ENCODE measurements around the gene HMX2. TPM values are rescaled to one million over a fixed set of nuclear protein-coding genes. Genes with fewer than 3 reads are reported as not detected.
A peak's percentile ranks its signal among the peaks of the same experiment; 100 is the strongest.

Gene HMX2
- total and polyA plus RNA-seq, 2 of the 13 experiments (the other 11 are each of a cell fraction or from before 2014, with no cell fraction given), result not detected

GRCh38 chr10:123143162-123143824 is 4.6 kb upstream of the HMX2 start:
- no TSS peak for BruUV-seq (replicated peaks)
- no peak for FAIRE-seq
- no peak overlapping the region for H3K9ac ChIP-seq (ENCODE audit: insufficient read depth, low read depth, low read length)
- no peak overlapping the region for H3K27ac ChIP-seq (ENCODE audit: extremely low read length, insufficient read depth, low read length)
- H3K4me3 ChIP-seq (replicated peaks in 1 of 3; ENCODE audit: insufficient read depth in 1 of 3, low read depth in 2 of 3, low read length in 3 of 3), result peak overlapping the region in 1 of 3 experiments; percentile 14; a peak in 1 of 6 replicates
- peaks cover 56% of the 10 kb centered on the region for H3K4me1 ChIP-seq (ENCODE audit: insufficient read depth, low read length)
- ChIA-PET POLR2A (no interaction called here), CTCF (ENCODE audit: low intra/inter-chr PET ratio, low total read pairs) (interaction anchor here (1.3 kb wide), 1 partner anchor 10 kb away, joined by 3 read pairs; no protein-coding TSS in a partner anchor)
- WGBS (ENCODE audit: low lambda C conversion rate), result 30% methylated on average over 30 of the region's 33 CpGs
- no peaks in the 10 kb centered on the region for H3K9me3 ChIP-seq (ENCODE audit: low read length)
- DNase-seq (ENCODE audit: low spot score), result no peak
- intact Hi-C loops (cut with micrococcal nuclease; ENCODE audit: unreplicated experiment) (no loop called here), in situ Hi-C loops (cut with HindIII; ENCODE audit: extremely low pct_ligation_motif_present, low pct_unique_long_range_greater_than_20kb) (no loop called here)
- ATAC-seq, result no peak
- no peak overlapping the region for H2AFZ ChIP-seq (ENCODE audit: low read length)
- H4K20me1 ChIP-seq (ENCODE audit: insufficient read depth, low read length), result 0 out of 2 replicates have a peak, but pooled peaks cover 2% of the 10 kb centered on the region
- H3K27me3 ChIP-seq (ENCODE audit: control insufficient read depth in 1 of 2, insufficient read depth in 2 of 2, low read length in 2 of 2), result peaks cover 35 to 89% of the 10 kb centered on the region in 2 experiments
- H3K36me3 ChIP-seq (replicated peaks in 1 of 2; ENCODE audit: control insufficient read depth in 1 of 2, insufficient read depth in 2 of 2, low read length in 2 of 2), result no peaks in the 10 kb centered on the region
- no peaks in the 10 kb centered on the region for H3K79me2 ChIP-seq (ENCODE audit: insufficient read depth, low read length)
- H3K4me2 ChIP-seq (ENCODE audit: low read depth, low read length), result peak overlapping the region; percentile 33; the same call in 1 of the 2 replicates
- TF ChIP-seq TEAD2 (CRISPR knock-in tag; IDR thresholded peaks at IDR 0.05) (no peak), TFAP4 (IDR thresholded peaks at IDR 0.05; ENCODE audit: borderline replicate concordance, low read depth) (peak; percentile 69; the same call in 1 of the 2 replicates), AHR (CRISPR knock-in tag; IDR thresholded peaks at IDR 0.05) (no peak), JUNB (CRISPR knock-in tag; IDR thresholded peaks at IDR 0.05; ENCODE audit: borderline replicate concordance) (no peak), PBX2 (CRISPR knock-in tag; IDR thresholded peaks at IDR 0.05) (no peak), THYN1 (CRISPR knock-in tag; IDR thresholded peaks at IDR 0.05; ENCODE audit: borderline replicate concordance, low read depth) (no peak), ZBTB25 (CRISPR knock-in tag; IDR thresholded peaks at IDR 0.05) (no peak), HOXA5 (CRISPR knock-in tag; IDR thresholded peaks at IDR 0.05) (no peak), NR2F1 (CRISPR knock-in tag; IDR thresholded peaks at IDR 0.05) (peak in 1 of 2 experiments; percentile 50; a peak in 1 of 4 replicates), EZH2 (conservative IDR thresholded peaks at IDR 0.05; ENCODE audit: low read depth, low read length) (peak; percentile 87), REPIN1 (CRISPR knock-in tag; IDR thresholded peaks at IDR 0.05; ENCODE audit: borderline replicate concordance, low read depth) (no peak), ZNF207 (IDR thresholded peaks at IDR 0.05; ENCODE audit: borderline replicate concordance) (no peak), THAP7 (CRISPR knock-in tag; IDR thresholded peaks at IDR 0.05) (no peak), MAFG (CRISPR knock-in tag; IDR thresholded peaks at IDR 0.05) (no peak), NR2F6 (IDR thresholded peaks at IDR 0.05) (peak; percentile 88), NR2F6 (CRISPR knock-in tag; IDR thresholded peaks at IDR 0.05) (peak; percentile 77), MTF2 (CRISPR knock-in tag; IDR thresholded peaks at IDR 0.05; ENCODE audit: borderline replicate concordance) (no peak), HNRNPL (IDR thresholded peaks at IDR 0.05; ENCODE audit: low read depth, low read length) (no peak), ZUFSP (CRISPR knock-in tag; IDR thresholded peaks at IDR 0.05; ENCODE audit: borderline replicate concordance) (no peak)

All from HepG2 (cell line).